B cell (primary cell): ENCODE measurements around the gene IWS1. TPM values are rescaled to one million over a fixed set of nuclear protein-coding genes. Genes with fewer than 3 reads are reported as not detected.

Experiments
- ATAC-seq: fragments of 200-7000 bp; cut with Tn5 transposase; one replicate; pipeline ENCODE4 v1.10.0; 2021; ENCODE audit warnings: low read depth, mild to moderate bottlenecking, moderate number of reproducible peaks, moderate library complexity
- CTCF ChIA-PET: fragments of 350-600 bp; sonication (Branson Sonifier 250); formaldehyde crosslinking; loops from one replicate; lab custom pipeline; 2021; ENCODE audit warnings: antibody characterized with exemption, inconsistent platforms; lab: Charles Lee
- POLR2A ChIA-PET: fragments of 350-600 bp; sonication (Branson Sonifier 250); formaldehyde crosslinking; loops from one replicate; lab custom pipeline; 2021; ENCODE audit warnings: antibody characterized with exemption; lab: Charles Lee
- DNase-seq: peaks from one replicate; pipeline ENCODE4 v3.0.0; 2013
- H2AFZ ChIP-seq: 2 replicates; pipeline ENCODE4 v1.6.1; 2012; ENCODE audit warnings: mild to moderate bottlenecking, low read depth, low read length; ENCODE audit not compliant: insufficient read depth, poor library complexity, severe bottlenecking
- H3K27ac ChIP-seq, 2 donors: 1 replicate in 1 of 2; 2 replicates in 1 of 2; pipeline ENCODE4 v1.5.1; 2012 to 2013; ENCODE audit warnings: low read length in 2 of 2, mild to moderate bottlenecking in 2 of 2, moderate library complexity in 1 of 2
- H3K27me3 ChIP-seq, 4 experiments: fragments of 200-600 bp in 1 of 4; sonication (generic) in 1 of 4; replicated peaks in 1 of 4; 1 replicate in 2 of 4; 2 replicates in 2 of 4; pipeline versions ENCODE4 v1.6.1 to v1.7.0; 2013 to 2016; ENCODE audit warnings: low read length in 3 of 4, mild to moderate bottlenecking in 2 of 4, mixed read lengths in 1 of 4, moderate library complexity in 1 of 4; ENCODE audit not compliant: insufficient read depth in 4 of 4, control insufficient read depth in 3 of 4; ENCODE audit errors: control extremely low read depth in 1 of 4
- H3K36me3 ChIP-seq, 2 experiments: replicated peaks in 1 of 2; 1 replicate in 1 of 2; 2 replicates in 1 of 2; pipeline versions ENCODE4 v1.6.1 to v1.7.1; 2013; ENCODE audit warnings: low read length in 1 of 2; ENCODE audit not compliant: insufficient read depth in 2 of 2, control insufficient read depth in 1 of 2; ENCODE audit errors: control extremely low read depth in 1 of 2, extremely low read depth in 1 of 2
- H3K4me1 ChIP-seq, 2 donors: fragments of 200-600 bp in 1 of 2; sonication (generic) in 1 of 2; 1 replicate in 1 of 2; 2 replicates in 1 of 2; pipeline versions ENCODE4 v1.5.1 to v1.6.1; 2013 to 2017; ENCODE audit warnings: low read length in 2 of 2; ENCODE audit not compliant: control insufficient read depth in 2 of 2, insufficient read depth in 2 of 2
- H3K4me2 ChIP-seq: replicated peaks from 2 replicates; pipeline ENCODE3; 2012; ENCODE audit warnings: mild to moderate bottlenecking, low read depth, low read length; ENCODE audit not compliant: poor library complexity, severe bottlenecking
- H3K4me3 ChIP-seq, 5 experiments: fragments of 200-600 bp in 1 of 5; sonication (generic) in 1 of 5; 1 replicate in 3 of 5; 2 replicates in 2 of 5; pipeline versions ENCODE4 v1.5.1 to v1.7.0; 2011 to 2016; ENCODE audit warnings: low read length in 4 of 5, mild to moderate bottlenecking in 4 of 5, low read depth in 2 of 5, control low read depth in 1 of 5, moderate library complexity in 1 of 5; ENCODE audit not compliant: insufficient read depth in 1 of 5; ENCODE audit errors: control extremely low read depth in 1 of 5, extremely low read depth in 1 of 5
- H3K79me2 ChIP-seq: fragments of 200-600 bp; sonication (generic); one replicate; pipeline ENCODE4 v1.6.0; 2016; ENCODE audit warnings: low read length; ENCODE audit not compliant: control insufficient read depth, insufficient read depth
- H3K9ac ChIP-seq: fragments of 200-600 bp; sonication (generic); 2 replicates; pipeline ENCODE4 v1.6.1; 2017; ENCODE audit warnings: mild to moderate bottlenecking, low read length, moderate library complexity
- H3K9me3 ChIP-seq, 3 donors: one replicate each; pipeline versions ENCODE4 v1.6.1 to v1.7.1; 2013; ENCODE audit warnings: low read length in 2 of 3; ENCODE audit not compliant: control insufficient read depth in 2 of 3, insufficient read depth in 1 of 3; ENCODE audit errors: control extremely low read depth in 1 of 3
- H4K20me1 ChIP-seq: 2 replicates; pipeline ENCODE4 v1.6.0; 2012; ENCODE audit warnings: mild to moderate bottlenecking, low read length; ENCODE audit not compliant: insufficient read depth, control insufficient read depth, poor library complexity, severe bottlenecking
- H3K27ac Mint-ChIP-seq: one replicate; pipeline ENCODE4 v1.8.0; 2021; ENCODE audit warnings: mixed read lengths
- H3K27me3 Mint-ChIP-seq: one replicate; pipeline ENCODE4 v1.8.0; 2021; ENCODE audit warnings: mixed read lengths
- H3K4me1 Mint-ChIP-seq: one replicate; pipeline ENCODE4 v1.8.0; 2021; ENCODE audit warnings: mixed read lengths
- H3K4me3 Mint-ChIP-seq: one replicate; pipeline ENCODE4 v1.8.0; 2021; ENCODE audit warnings: mixed read lengths
- H3K9me3 Mint-ChIP-seq: one replicate; pipeline ENCODE4 v1.8.0; 2022; ENCODE audit warnings: mixed read lengths; ENCODE audit not compliant: insufficient read depth
- EZH2 ChIP-seq: IDR thresholded peaks from 2 replicates; pipeline ENCODE4 v1.6.1; 2012; ENCODE audit warnings: borderline replicate concordance, low read depth, mild to moderate bottlenecking, moderate library complexity, low read length; ENCODE audit not compliant: insufficient read depth, poor library complexity, severe bottlenecking
- WGBS: methylation state at CpG from one replicate; pipeline ENCODE4 v1.1.5; 2013; ENCODE audit warnings: missing lambda C conversion rate; ENCODE audit not compliant: insufficient coverage; 5-methylcytosine and 5-hydroxymethylcytosine counted together
- intact Hi-C: fragments of 100-400 bp; cut with micrococcal nuclease; formaldehyde crosslinking; loops from one replicate; pipeline ENCODE4 v1.10.0; 2022
- polyA plus RNA-seq: library from polyadenylated mRNA; depleted of rRNA; stranded (reverse); fragments of >200 nt; gene quantifications from 2 replicates; pipeline ENCODE4 v1.2.3, GENCODE V29; 2012
- total RNA-seq, 2 donors: library from RNA; stranded (reverse); fragments of 120-200 nt in 1 of 2; gene quantifications; 1 replicate in 1 of 2; 2 replicates in 1 of 2; pipeline versions ENCODE4 v1.2.3 to v1.2.4, GENCODE V29; 2013 to 2022
- TF ChIP-seq, protein P1 (sequence below): fragments of 200-600 bp; IDR thresholded peaks from one replicate; pipeline ENCODE4 v1.8.0; 2022; ENCODE audit warnings: antibody characterized with exemption, mild to moderate bottlenecking

The IWS1 gene
- total and polyA plus RNA-seq, 2 donors (not counting 1 experiment from before 2014, with no cell fraction given): 22.5 to 45.9 TPM

DNA sequence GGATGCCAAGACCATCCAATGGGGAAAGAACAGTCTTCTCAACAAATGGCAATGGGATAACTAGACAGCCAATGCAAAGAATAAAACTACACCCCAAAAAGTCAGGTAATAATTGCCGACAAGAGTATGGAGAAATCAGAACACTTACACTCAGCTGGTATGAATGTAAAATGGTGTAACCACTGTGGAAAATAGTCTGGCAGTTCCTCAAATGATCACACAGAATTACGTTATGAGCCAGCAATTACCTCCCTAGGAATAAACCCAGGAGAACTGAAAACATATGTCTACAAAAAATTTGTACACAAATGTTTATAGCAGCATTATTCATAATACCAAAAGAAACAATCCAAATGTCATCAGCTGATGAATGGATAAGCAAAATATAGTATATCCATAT, 8.8 kb downstream of the IWS1 start:
- Histone ChIP-seq H3K27me3 (no peaks in the 10 kb centered on the region), H3K4me2 (no peak overlapping the region), H3K9me3 (no peaks in the 10 kb centered on the region), H3K4me1 (peaks cover 10 to 13% of the 10 kb centered on the region in 2 donors), H3K79me2 (peaks cover 99% of the 10 kb centered on the region), H3K4me3 (no peak overlapping the region), H2AFZ (no peak overlapping the region), H3K9ac (no peak overlapping the region), H3K36me3 (peaks cover 9 to 71% of the 10 kb centered on the region in 2 experiments), H3K27ac (no peak overlapping the region), H4K20me1 (peaks cover 49% of the 10 kb centered on the region)
- POLR2A ChIA-PET: no interaction called here
- H3K27ac Mint-ChIP-seq: no peak overlapping the region
- no peak for DNase-seq
- no peak overlapping the region for H3K4me3 Mint-ChIP-seq
- intact Hi-C loops: no loop called here
- no peak for ATAC-seq
- CTCF ChIA-PET: no interaction called here
- H3K4me1 Mint-ChIP-seq: peaks cover 40% of the 10 kb centered on the region
- no peaks in the 10 kb centered on the region for H3K9me3 Mint-ChIP-seq
- WGBS: no CpG with 5 or more reads among the region's 2 CpGs
- no peaks in the 10 kb centered on the region for H3K27me3 Mint-ChIP-seq
- TF ChIP-seq, protein P1, sequence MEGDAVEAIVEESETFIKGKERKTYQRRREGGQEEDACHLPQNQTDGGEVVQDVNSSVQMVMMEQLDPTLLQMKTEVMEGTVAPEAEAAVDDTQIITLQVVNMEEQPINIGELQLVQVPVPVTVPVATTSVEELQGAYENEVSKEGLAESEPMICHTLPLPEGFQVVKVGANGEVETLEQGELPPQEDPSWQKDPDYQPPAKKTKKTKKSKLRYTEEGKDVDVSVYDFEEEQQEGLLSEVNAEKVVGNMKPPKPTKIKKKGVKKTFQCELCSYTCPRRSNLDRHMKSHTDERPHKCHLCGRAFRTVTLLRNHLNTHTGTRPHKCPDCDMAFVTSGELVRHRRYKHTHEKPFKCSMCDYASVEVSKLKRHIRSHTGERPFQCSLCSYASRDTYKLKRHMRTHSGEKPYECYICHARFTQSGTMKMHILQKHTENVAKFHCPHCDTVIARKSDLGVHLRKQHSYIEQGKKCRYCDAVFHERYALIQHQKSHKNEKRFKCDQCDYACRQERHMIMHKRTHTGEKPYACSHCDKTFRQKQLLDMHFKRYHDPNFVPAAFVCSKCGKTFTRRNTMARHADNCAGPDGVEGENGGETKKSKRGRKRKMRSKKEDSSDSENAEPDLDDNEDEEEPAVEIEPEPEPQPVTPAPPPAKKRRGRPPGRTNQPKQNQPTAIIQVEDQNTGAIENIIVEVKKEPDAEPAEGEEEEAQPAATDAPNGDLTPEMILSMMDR: no peak
- TF ChIP-seq EZH2: no peak

- Histone ChIP-seq H3K4me3 (no peak overlapping the region), H3K27me3 (no peaks in the 10 kb centered on the region), H3K9ac (no peak overlapping the region), H4K20me1 (peaks cover 59% of the 10 kb centered on the region), H3K79me2 (peaks cover 99% of the 10 kb centered on the region), H3K27ac (no peak overlapping the region), H3K4me1 (peaks cover 10 to 13% of the 10 kb centered on the region in 2 donors), H2AFZ (no peak overlapping the region), H3K36me3 (peaks cover 12 to 59% of the 10 kb centered on the region in 2 experiments), H3K4me2 (no peak overlapping the region), H3K9me3 (no peaks in the 10 kb centered on the region)
- Mint-ChIP-seq H3K9me3 (no peaks in the 10 kb centered on the region), H3K27me3 (no peaks in the 10 kb centered on the region), H3K4me3 (no peak overlapping the region), H3K27ac (no peak overlapping the region), H3K4me1 (peaks cover 45% of the 10 kb centered on the region)
- intact Hi-C loops: no loop called here
- CTCF ChIA-PET: interaction anchor here (2.0 kb wide), 1 partner anchor 38 kb away, joined by 5 read pairs; no protein-coding TSS in a partner anchor
- TF ChIP-seq, protein P1: no peak
- no peak for TF ChIP-seq EZH2
- POLR2A ChIA-PET: no interaction called here
- WGBS: 97% methylated on average over 11 of the region's 14 CpGs
- DNase-seq: no peak
- no peak for ATAC-seq
These were observed 10.1 kb downstream of the IWS1 start for GRCh38 chr2:127516041-127516762.
